K562 (cell line): ENCODE results near the gene ZC3H12A.

Experiments used
- NFIC ChIP-seq: fragments of 450-650 bp; IDR thresholded peaks from 2 replicates; pipeline ENCODE4 v1.6.1; 2017; ENCODE audit warnings: mild to moderate bottlenecking, inconsistent platforms
- NFXL1 ChIP-seq: fragments of 450-650 bp; formaldehyde crosslinking; IDR thresholded peaks from 2 replicates; pipeline ENCODE4 v1.4.0; 2021; ENCODE audit warnings: mild to moderate bottlenecking
- RCOR1 ChIP-seq, 2 experiments: IDR thresholded peaks; 2 replicates each; pipeline ENCODE4 v1.6.1; 2012; ENCODE audit warnings: low read depth in 2 of 2, low read length in 2 of 2, borderline replicate concordance in 1 of 2, improper control_type of control experiment in 1 of 2
- ZZZ3 ChIP-seq: fragments of 450-650 bp; IDR thresholded peaks from 2 replicates; pipeline ENCODE4 v1.6.1; 2016; ENCODE audit warnings: antibody characterized with exemption, mild to moderate bottlenecking, moderate library complexity
- TF ChIP-seq, protein P1 (sequence below): fragments of 450-650 bp; formaldehyde crosslinking; IDR thresholded peaks from 2 replicates; pipeline ENCODE4 v1.4.0; 2020; ENCODE audit warnings: mild to moderate bottlenecking, moderate library complexity
- TF ChIP-seq, protein P2 (sequence below), 3 experiments: IDR thresholded peaks in 2 of 3; conservative IDR thresholded peaks in 1 of 3; 2 replicates each; pipeline ENCODE4 v1.5.1; 2011 to 2012; ENCODE audit warnings: low read length in 3 of 3, mild to moderate bottlenecking in 3 of 3, control low read depth in 2 of 3, improper control_type of control experiment in 1 of 3, inconsistent platforms in 1 of 3, low read depth in 1 of 3, mixed read lengths in 1 of 3, moderate library complexity in 1 of 3; ENCODE audit not compliant: insufficient read depth in 2 of 3

DNA sequence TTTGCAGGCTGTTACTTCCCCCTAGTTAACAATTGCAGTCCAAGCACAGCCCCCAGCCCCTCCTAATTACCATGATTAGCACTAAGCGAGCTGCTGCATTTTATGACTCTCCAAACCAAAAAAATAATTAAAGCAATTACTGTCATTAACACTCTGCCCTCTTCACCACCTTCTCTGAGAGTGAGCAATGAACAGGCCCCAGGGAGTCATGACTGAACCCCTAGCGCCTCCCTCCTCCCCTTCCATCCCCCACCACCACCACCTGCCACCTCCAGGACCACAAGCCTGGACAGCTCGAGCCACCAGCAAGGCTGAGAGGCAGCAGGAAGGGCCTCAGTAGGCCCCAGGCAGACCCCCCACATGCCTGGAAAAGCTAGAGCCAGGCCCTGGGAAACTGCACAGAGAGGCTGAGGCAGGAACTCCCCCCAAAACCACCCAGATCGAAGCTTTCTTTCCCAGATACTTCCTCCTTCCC lies 35.5 kb upstream of the ZC3H12A start:
- TF ChIP-seq RCOR1 (IDR thresholded peaks at IDR 0.05; ENCODE audit: borderline replicate concordance in 1 of 2, low read depth in 2 of 2, low read length in 2 of 2) (no peak), NFXL1 (CRISPR knock-in tag) (no peak), ZZZ3 (no peak), NFIC (no peak)
- TF ChIP-seq, protein P1, sequence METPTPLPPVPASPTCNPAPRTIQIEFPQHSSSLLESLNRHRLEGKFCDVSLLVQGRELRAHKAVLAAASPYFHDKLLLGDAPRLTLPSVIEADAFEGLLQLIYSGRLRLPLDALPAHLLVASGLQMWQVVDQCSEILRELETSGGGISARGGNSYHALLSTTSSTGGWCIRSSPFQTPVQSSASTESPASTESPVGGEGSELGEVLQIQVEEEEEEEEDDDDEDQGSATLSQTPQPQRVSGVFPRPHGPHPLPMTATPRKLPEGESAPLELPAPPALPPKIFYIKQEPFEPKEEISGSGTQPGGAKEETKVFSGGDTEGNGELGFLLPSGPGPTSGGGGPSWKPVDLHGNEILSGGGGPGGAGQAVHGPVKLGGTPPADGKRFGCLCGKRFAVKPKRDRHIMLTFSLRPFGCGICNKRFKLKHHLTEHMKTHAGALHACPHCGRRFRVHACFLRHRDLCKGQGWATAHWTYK, result no peak
- TF ChIP-seq, protein P2, sequence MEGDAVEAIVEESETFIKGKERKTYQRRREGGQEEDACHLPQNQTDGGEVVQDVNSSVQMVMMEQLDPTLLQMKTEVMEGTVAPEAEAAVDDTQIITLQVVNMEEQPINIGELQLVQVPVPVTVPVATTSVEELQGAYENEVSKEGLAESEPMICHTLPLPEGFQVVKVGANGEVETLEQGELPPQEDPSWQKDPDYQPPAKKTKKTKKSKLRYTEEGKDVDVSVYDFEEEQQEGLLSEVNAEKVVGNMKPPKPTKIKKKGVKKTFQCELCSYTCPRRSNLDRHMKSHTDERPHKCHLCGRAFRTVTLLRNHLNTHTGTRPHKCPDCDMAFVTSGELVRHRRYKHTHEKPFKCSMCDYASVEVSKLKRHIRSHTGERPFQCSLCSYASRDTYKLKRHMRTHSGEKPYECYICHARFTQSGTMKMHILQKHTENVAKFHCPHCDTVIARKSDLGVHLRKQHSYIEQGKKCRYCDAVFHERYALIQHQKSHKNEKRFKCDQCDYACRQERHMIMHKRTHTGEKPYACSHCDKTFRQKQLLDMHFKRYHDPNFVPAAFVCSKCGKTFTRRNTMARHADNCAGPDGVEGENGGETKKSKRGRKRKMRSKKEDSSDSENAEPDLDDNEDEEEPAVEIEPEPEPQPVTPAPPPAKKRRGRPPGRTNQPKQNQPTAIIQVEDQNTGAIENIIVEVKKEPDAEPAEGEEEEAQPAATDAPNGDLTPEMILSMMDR (IDR thresholded peaks at IDR 0.05 in 2 of 3, conservative IDR thresholded peaks at IDR 0.05 in 1 of 3; ENCODE audit: insufficient read depth in 2 of 3, low read depth in 1 of 3, low read length in 3 of 3), result no peak
